Keratinocyte (primary cell): ENCODE measurements around the gene TRAF5.

Experiments
- CTCF ChIP-seq, 3 experiments: IDR thresholded peaks in 1 of 3; conservative IDR thresholded peaks in 1 of 3; optimal IDR thresholded peaks in 1 of 3; 2 replicates in 2 of 3; 3 replicates in 1 of 3; pipeline versions ENCODE3 to v1.5.1; 2011; ENCODE audit warnings: low read length in 3 of 3, mild to moderate bottlenecking in 3 of 3, moderate library complexity in 2 of 3, control low read depth in 1 of 3, inconsistent platforms in 1 of 3; ENCODE audit not compliant: insufficient read depth in 2 of 3; ENCODE audit errors: extremely low read depth in 1 of 3
- EZH2 ChIP-seq: IDR thresholded peaks from one replicate; pipeline ENCODE4 v1.6.1; 2012; ENCODE audit warnings: inconsistent platforms, mild to moderate bottlenecking, low read length, moderate library complexity

GRCh38 chr1:211361202-211361601, 34.6 kb downstream of the TRAF5 start:
- TF ChIP-seq CTCF (optimal IDR thresholded peaks at IDR 0.05 in 1 of 3, IDR thresholded peaks at IDR 0.05 in 1 of 3, conservative IDR thresholded peaks at IDR 0.05 in 1 of 3; ENCODE audit: extremely low read depth in 1 of 3, insufficient read depth in 2 of 3, low read length in 3 of 3): no peak
- no peak for TF ChIP-seq EZH2
